ENCODE results near the gene GALNTL6.

Gene GALNTL6

GRCh38 chr4:171812665-171813525, at the start of gene GALNTL6:
TSS of gene GALNTL6 (plus strand) at chr4:171813404.
- DNase-seq = no peak

- DNase-seq = no peak
Observed at GRCh38 chr4:171765514-171765913, 47.7 kb upstream of the GALNTL6 start.

GRCh38 chr4:171774642-171775190, 38.5 kb upstream of the GALNTL6 start:
- no peak for DNase-seq

- no peak for DNase-seq
Observed at GRCh38 chr4:171779301-171779700, 33.9 kb upstream of the GALNTL6 start.

- DNase-seq = no peak
Observed at GRCh38 chr4:171785388-171785787, 27.8 kb upstream of the GALNTL6 start.

GRCh38 chr4:171793723-171794122, 19.5 kb upstream of the GALNTL6 start:
- DNase-seq = no peak

GRCh38 chr4:171794528-171794927, 18.7 kb upstream of the GALNTL6 start:
- DNase-seq = no peak

- no peak for DNase-seq
Observed at GRCh38 chr4:171809854-171810253, 3.4 kb upstream of the GALNTL6 start.

GRCh38 chr4:171812333-171812664, 905 bp upstream of the GALNTL6 start:
- DNase-seq = no peak

GRCh38 chr4:171813526-171814250, 484 bp downstream of the GALNTL6 start:
- DNase-seq = no peak

- no peak for DNase-seq
Observed at GRCh38 chr4:171814545-171814944, 1.3 kb downstream of the GALNTL6 start.

GRCh38 chr4:171817026-171817425, 3.8 kb downstream of the GALNTL6 start:
- no peak for DNase-seq

- no peak for DNase-seq
Observed at GRCh38 chr4:171834640-171835039, 21.4 kb downstream of the GALNTL6 start.

- no peak for DNase-seq
Observed at GRCh38 chr4:171843456-171843855, 30.3 kb downstream of the GALNTL6 start.

GRCh38 chr4:171846232-171846631, 33.0 kb downstream of the GALNTL6 start:
- peak; percentile 20 for DNase-seq

- no peak for DNase-seq
Observed at GRCh38 chr4:171846893-171847292, 33.7 kb downstream of the GALNTL6 start.

- no peak for DNase-seq
Observed at GRCh38 chr4:171847751-171848150, 34.5 kb downstream of the GALNTL6 start.

- DNase-seq = no peak
Observed at GRCh38 chr4:171849686-171850222, 36.5 kb downstream of the GALNTL6 start.

GRCh38 chr4:171851295-171851694, 38.1 kb downstream of the GALNTL6 start:
- no peak for DNase-seq

GRCh38 chr4:171857302-171858012, 44.3 kb downstream of the GALNTL6 start:
- DNase-seq = no peak

- no peak for DNase-seq
Observed at GRCh38 chr4:171875291-171875690, 62.1 kb downstream of the GALNTL6 start.

- DNase-seq = no peak
Observed at GRCh38 chr4:171876636-171877035, 63.4 kb downstream of the GALNTL6 start.

GRCh38 chr4:171880136-171880535, 66.9 kb downstream of the GALNTL6 start:
- DNase-seq = no peak

All from activated CD4-positive, alpha-beta T cell treated with anti-CD3 and anti-CD28 coated beads for 48 hours (primary cell).